Transverse colon (tissue), 4 donors: ENCODE data around the gene LTBP2.

Experiments
- POLR2A ChIP-seq: fragments of 450-650 bp; IDR thresholded peaks from one replicate; pipeline ENCODE4 v1.6.1; 2016; ENCODE audit warnings: antibody characterized with exemption, mild to moderate bottlenecking, moderate library complexity
- POLR2AphosphoS5 ChIP-seq, 3 donors: sonication (generic); formaldehyde crosslinking; IDR thresholded peaks; one replicate each; pipeline ENCODE4 v1.6.1; 2016; ENCODE audit warnings: antibody characterized with exemption in 3 of 3
- TF ChIP-seq, protein P1 (sequence below), 5 experiments: fragments of 200-600 bp in 3 of 5; fragments of 450-650 bp in 2 of 5; sonication (generic) in 3 of 5; IDR thresholded peaks; 1 replicate in 2 of 5; 2 replicates in 3 of 5; pipeline ENCODE4 v1.5.1; 2016 to 2017; ENCODE audit warnings: antibody characterized with exemption in 5 of 5, inconsistent platforms in 3 of 5, mild to moderate bottlenecking in 2 of 5, moderate library complexity in 1 of 5

DNA sequence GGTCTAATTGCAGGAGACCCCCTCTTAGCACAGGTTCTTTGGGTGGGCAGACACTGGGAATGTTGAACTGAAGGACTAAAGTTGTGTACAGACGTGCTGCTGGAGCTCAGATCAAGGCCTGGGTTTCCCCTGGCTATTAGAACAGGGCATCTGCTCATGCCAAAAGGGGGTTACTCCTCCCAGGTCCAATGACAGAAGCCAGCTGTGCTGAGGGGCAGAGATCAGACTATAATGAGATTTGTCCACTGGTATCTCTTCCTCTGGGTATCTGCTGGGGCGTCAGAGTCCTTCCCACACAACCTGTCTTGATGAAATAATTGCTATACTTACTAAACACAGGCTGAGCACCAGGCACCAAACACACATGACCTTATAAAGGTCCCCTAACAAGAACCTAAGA, 42.6 kb downstream of the LTBP2 start:
- TF ChIP-seq, protein P1, sequence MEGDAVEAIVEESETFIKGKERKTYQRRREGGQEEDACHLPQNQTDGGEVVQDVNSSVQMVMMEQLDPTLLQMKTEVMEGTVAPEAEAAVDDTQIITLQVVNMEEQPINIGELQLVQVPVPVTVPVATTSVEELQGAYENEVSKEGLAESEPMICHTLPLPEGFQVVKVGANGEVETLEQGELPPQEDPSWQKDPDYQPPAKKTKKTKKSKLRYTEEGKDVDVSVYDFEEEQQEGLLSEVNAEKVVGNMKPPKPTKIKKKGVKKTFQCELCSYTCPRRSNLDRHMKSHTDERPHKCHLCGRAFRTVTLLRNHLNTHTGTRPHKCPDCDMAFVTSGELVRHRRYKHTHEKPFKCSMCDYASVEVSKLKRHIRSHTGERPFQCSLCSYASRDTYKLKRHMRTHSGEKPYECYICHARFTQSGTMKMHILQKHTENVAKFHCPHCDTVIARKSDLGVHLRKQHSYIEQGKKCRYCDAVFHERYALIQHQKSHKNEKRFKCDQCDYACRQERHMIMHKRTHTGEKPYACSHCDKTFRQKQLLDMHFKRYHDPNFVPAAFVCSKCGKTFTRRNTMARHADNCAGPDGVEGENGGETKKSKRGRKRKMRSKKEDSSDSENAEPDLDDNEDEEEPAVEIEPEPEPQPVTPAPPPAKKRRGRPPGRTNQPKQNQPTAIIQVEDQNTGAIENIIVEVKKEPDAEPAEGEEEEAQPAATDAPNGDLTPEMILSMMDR (IDR thresholded peaks at IDR 0.05): no peak
- TF ChIP-seq POLR2A (no peak), POLR2AphosphoS5 (IDR thresholded peaks at IDR 0.05) (no peak)
